ENCODE data around the gene FGF6.
A peak's percentile ranks its signal among the peaks of the same experiment; 100 is the strongest.

FGF6 gene

GRCh38 chr12:4421590-4422031 is 24.0 kb downstream of the FGF6 start:
- no peak for DNase-seq (ENCODE audit: low read depth)
- no peak overlapping the region for H3K4me3 ChIP-seq (ENCODE audit: low read length)
- peak; percentile 62 for TF ChIP-seq CTCF (conservative IDR thresholded peaks at IDR 0.05; ENCODE audit: low read depth, low read length)

DNA sequence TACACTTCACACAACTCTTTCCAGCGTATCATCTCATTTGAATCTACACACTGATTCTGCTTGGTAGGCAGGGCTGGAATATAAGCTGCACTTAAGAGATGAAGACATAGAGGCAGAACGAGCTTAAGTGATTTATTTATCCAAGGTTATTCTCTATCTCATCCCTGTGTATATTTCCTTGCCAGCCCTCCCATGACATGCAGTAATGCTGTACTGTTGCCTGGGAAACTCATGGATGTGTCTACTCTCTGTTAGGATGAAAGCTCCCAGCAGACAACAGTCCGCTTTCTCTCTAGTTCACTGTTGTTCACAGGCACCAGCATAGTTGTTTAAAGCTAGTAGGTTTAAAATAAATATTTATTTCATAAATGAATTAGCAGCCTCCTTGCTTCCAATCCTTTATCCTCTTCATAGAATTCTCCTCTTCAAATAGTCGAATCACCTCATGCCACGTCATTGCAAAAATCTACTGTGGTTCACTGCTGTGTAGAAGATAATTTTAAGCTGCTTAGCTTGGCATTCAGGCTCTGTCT is 25.4 kb downstream of the FGF6 start:
- DNase-seq (ENCODE audit: low read depth): no peak
- H3K4me3 ChIP-seq (ENCODE audit: low read length): no peak overlapping the region
- no peak for TF ChIP-seq CTCF (conservative IDR thresholded peaks at IDR 0.05; ENCODE audit: low read depth, low read length)

DNA sequence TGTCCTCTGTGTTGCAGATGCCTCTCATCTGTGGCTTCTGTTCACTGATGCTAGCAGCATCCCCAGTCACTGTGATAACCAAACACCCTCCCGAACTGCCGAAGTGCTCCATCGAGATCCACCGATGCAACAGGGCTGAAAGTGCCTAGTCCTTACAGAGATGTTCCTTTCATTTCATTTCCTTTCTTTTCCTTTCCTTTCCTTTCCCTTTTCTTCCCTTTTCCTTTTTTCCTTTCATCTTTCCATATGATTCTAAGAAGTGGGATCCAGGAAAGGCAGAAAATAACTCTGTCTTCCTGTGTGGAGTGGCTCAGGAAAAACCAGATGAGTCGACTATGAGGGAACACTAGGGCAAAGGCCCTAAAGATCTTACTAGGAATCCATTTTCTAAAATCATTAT is 26.7 kb downstream of the FGF6 start:
- H3K4me3 ChIP-seq (ENCODE audit: low read length): no peak overlapping the region
- no peak for DNase-seq (ENCODE audit: low read depth)
- no peak for TF ChIP-seq CTCF (conservative IDR thresholded peaks at IDR 0.05; ENCODE audit: low read depth, low read length)

GRCh38 chr12:4417936-4418335 is 27.7 kb downstream of the FGF6 start:
- DNase-seq (ENCODE audit: low read depth): no peak
- no peak for TF ChIP-seq CTCF (conservative IDR thresholded peaks at IDR 0.05; ENCODE audit: low read depth, low read length)
- no peak overlapping the region for H3K4me3 ChIP-seq (ENCODE audit: low read length)

- TF ChIP-seq CTCF (conservative IDR thresholded peaks at IDR 0.05; ENCODE audit: low read depth, low read length): no peak
- no peak overlapping the region for H3K4me3 ChIP-seq (ENCODE audit: low read length)
These were observed 28.2 kb downstream of the FGF6 start for GRCh38 chr12:4417455-4417854.

DNA sequence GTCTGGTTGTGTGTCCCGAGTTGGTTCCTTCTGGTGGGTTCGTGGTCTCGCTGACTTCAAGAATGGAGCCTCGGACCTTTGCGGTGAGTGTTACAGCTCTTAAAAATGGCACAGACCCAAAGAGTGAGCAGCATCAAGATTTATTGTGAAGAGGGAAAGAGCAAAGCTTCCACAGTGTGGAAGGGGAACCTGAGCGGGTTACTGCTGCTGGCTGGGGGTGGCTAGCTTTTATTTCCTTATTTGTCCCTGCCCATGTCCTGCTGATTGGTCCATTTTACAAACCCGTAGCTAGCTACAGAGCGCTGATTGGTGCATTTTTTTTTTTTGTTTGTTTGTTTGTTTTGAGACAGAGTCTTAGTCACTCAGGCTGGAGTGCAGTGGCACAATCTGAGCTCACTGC is 29.3 kb downstream of the FGF6 start:
- TF ChIP-seq CTCF (conservative IDR thresholded peaks at IDR 0.05; ENCODE audit: low read depth, low read length): no peak
- no peak for DNase-seq (ENCODE audit: low read depth)
- H3K4me3 ChIP-seq (ENCODE audit: low read length): no peak overlapping the region

More at GRCh38 chr12:4417455-4417854, 28.2 kb downstream of the FGF6 start:
- DNase-seq (ENCODE audit: low read depth): no peak

DNA sequence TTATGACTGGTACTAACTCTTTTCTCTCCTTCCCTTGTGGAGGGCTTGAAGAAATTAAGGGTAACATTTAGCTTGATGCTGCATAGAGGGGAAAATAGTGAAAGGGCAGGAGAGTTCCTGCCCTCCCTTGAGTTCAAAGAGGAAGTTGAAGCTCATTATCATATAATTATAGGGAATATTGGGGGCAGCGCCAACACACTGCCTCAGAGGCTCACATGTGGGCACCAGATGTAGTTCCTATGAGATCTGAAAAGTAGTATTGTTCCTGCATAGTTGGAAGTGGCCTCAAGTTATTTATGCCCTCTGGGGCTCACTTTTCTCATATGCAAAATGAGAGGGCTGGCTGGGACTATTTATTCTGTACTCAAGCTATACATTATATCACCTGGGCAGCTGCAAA is 33.1 kb downstream of the FGF6 start:
- DNase-seq (ENCODE audit: low read depth): no peak
- no peak overlapping the region for H3K4me3 ChIP-seq (ENCODE audit: low read length)
- no peak for TF ChIP-seq CTCF (conservative IDR thresholded peaks at IDR 0.05; ENCODE audit: low read depth, low read length)
